Measurements from ENCODE around the gene DNAH11.

DNA sequence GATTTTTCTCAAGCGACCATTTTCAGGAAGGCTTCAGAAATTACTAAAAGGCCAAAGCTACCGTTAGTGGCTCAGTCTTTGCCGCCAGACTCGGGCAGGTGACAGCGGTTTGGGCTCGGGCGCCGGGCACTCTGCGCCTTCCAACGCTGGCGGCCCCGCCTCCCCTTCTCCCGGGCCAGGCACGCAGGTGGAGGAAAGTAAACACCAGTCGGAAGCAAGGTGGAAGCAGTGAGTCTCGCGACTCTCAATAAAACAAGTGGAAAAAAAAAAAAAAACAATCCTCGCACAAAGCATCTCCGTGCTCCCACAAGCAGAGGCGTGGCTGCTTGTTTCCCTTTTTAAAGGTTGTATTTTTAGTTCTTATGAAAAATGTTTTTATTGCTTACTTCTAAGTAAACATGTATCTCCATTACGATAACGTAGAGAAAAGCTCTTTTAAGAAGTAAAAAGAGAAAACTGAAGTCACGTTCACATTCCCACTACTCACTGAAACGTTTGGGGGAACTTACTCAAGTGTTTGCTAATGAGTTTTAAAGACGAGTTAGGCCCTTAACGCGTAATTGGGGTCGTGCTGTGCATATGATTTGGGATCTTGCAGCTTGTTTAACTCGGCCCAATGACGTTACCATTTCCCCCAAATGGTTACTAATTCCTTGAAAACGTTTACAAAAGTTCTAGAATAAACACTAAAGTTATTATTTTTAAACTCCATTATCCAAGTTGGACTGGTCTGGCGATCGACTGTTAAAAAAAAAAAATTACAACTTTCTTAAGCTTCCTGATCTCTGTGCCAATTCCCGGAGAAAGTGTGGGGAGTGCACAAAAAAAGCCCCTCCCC, 402.0 kb downstream of the DNAH11 start:
- TF ChIP-seq E2F4 (CRISPR knock-in tag; IDR thresholded peaks at IDR 0.05; ENCODE audit: low read depth), result no peak
- TF ChIP-seq FOXM1 (IDR thresholded peaks at IDR 0.05; ENCODE audit: low read depth), result no peak
- TF ChIP-seq FOXM1 (CRISPR knock-in tag; IDR thresholded peaks at IDR 0.05; ENCODE audit: low read depth), result no peak
- TF ChIP-seq, protein P1, sequence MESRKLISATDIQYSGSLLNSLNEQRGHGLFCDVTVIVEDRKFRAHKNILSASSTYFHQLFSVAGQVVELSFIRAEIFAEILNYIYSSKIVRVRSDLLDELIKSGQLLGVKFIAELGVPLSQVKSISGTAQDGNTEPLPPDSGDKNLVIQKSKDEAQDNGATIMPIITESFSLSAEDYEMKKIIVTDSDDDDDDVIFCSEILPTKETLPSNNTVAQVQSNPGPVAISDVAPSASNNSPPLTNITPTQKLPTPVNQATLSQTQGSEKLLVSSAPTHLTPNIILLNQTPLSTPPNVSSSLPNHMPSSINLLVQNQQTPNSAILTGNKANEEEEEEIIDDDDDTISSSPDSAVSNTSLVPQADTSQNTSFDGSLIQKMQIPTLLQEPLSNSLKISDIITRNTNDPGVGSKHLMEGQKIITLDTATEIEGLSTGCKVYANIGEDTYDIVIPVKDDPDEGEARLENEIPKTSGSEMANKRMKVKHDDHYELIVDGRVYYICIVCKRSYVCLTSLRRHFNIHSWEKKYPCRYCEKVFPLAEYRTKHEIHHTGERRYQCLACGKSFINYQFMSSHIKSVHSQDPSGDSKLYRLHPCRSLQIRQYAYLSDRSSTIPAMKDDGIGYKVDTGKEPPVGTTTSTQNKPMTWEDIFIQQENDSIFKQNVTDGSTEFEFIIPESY (CRISPR knock-in tag; IDR thresholded peaks at IDR 0.05), result no peak

Measured in K562 (cell line).